ENCODE results near the gene GCG.

DNA sequence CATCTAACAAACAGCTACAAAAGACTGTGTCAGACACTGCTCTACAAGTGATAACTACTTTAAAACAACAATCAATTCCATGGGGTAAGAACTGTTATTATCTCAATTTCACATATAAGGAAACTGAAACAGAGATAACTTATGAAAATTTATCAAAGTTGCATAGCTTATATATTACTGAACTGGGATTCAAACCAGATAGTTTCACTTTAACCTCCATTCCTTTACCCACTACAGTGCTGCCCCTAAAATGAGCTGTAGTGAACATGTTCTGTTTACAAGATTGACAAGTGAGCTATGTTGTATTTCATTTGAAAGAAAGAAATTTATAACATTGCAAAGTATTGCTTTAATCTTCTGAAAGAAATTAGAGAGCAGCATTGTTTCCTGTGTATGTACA, 14.1 kb upstream of the GCG start:
- TF ChIP-seq, protein P1, sequence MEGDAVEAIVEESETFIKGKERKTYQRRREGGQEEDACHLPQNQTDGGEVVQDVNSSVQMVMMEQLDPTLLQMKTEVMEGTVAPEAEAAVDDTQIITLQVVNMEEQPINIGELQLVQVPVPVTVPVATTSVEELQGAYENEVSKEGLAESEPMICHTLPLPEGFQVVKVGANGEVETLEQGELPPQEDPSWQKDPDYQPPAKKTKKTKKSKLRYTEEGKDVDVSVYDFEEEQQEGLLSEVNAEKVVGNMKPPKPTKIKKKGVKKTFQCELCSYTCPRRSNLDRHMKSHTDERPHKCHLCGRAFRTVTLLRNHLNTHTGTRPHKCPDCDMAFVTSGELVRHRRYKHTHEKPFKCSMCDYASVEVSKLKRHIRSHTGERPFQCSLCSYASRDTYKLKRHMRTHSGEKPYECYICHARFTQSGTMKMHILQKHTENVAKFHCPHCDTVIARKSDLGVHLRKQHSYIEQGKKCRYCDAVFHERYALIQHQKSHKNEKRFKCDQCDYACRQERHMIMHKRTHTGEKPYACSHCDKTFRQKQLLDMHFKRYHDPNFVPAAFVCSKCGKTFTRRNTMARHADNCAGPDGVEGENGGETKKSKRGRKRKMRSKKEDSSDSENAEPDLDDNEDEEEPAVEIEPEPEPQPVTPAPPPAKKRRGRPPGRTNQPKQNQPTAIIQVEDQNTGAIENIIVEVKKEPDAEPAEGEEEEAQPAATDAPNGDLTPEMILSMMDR (IDR thresholded peaks at IDR 0.05), result no peak
- TF ChIP-seq EP300 (IDR thresholded peaks at IDR 0.05), result no peak
- no peak for TF ChIP-seq POLR2A (IDR thresholded peaks at IDR 0.05)
- no peak for TF ChIP-seq POLR2AphosphoS5 (IDR thresholded peaks at IDR 0.05)

All from gastroesophageal sphincter (tissue), 3 donors.